Measurements from ENCODE around the gene NXF3. TPM values are rescaled to one million over a fixed set of nuclear protein-coding genes. Genes with fewer than 3 reads are reported as not detected.
A peak's percentile ranks its signal among the peaks of the same experiment; 100 is the strongest.
"Not testable (repeated sequence)": the region's sequence is repeated elsewhere in the genome, so short reads cannot be mapped to it uniquely, and the experiment has no call there.

The NXF3 gene
- under 1 TPM in 3 of 4 donors, not detected in 1; 0.16 to 0.47 (median 0.30) TPM for polyA plus RNA-seq (ENCODE audit: insufficient read length in 4 of 4)

GRCh38 chrX:103092942-103093341 is at the start of gene NXF3:
TSS of gene NXF3 (minus strand) at chrX:103093143. CDS start at chrX:103093023, 120 bp downstream.
- DNase-seq (ENCODE audit: low read depth in 4 of 4, low spot score in 2 of 4), result no peak

- DNase-seq (ENCODE audit: low read depth in 4 of 4, low spot score in 2 of 4), result not testable (repeated sequence)
Observed at GRCh38 chrX:103136528-103136927, 43.6 kb upstream of the NXF3 start.

GRCh38 chrX:103124284-103124683 is 31.3 kb upstream of the NXF3 start:
- DNase-seq (ENCODE audit: low read depth in 4 of 4, low spot score in 2 of 4), result no peak

GRCh38 chrX:103120748-103121147 is 27.8 kb upstream of the NXF3 start:
- no peak for DNase-seq (ENCODE audit: low read depth in 4 of 4, low spot score in 2 of 4)

- DNase-seq (ENCODE audit: low read depth in 4 of 4, low spot score in 2 of 4), result not testable (repeated sequence)
Observed at GRCh38 chrX:103116970-103117369, 24.0 kb upstream of the NXF3 start.

- DNase-seq (ENCODE audit: low read depth in 4 of 4, low spot score in 2 of 4), result not testable (repeated sequence)
Observed at GRCh38 chrX:103109497-103109896, 16.6 kb upstream of the NXF3 start.

- no peak for DNase-seq (ENCODE audit: low read depth in 4 of 4, low spot score in 2 of 4)
Observed at GRCh38 chrX:103107836-103108235, 14.9 kb upstream of the NXF3 start.

GRCh38 chrX:103107227-103107737 is 14.3 kb upstream of the NXF3 start:
- not testable (repeated sequence) for DNase-seq (ENCODE audit: low read depth in 4 of 4, low spot score in 2 of 4)

- not testable (repeated sequence) for DNase-seq (ENCODE audit: low read depth in 4 of 4, low spot score in 2 of 4)
Observed at GRCh38 chrX:103104370-103104769, 11.4 kb upstream of the NXF3 start.

- not testable (repeated sequence) for DNase-seq (ENCODE audit: low read depth in 4 of 4, low spot score in 2 of 4)
Observed at GRCh38 chrX:103103866-103104265, 10.9 kb upstream of the NXF3 start.

GRCh38 chrX:103101299-103102042 is 8.5 kb upstream of the NXF3 start:
- DNase-seq (ENCODE audit: low read depth in 4 of 4, low spot score in 2 of 4), result no peak

- no peak for DNase-seq (ENCODE audit: low read depth in 4 of 4, low spot score in 2 of 4)
Observed at GRCh38 chrX:103100484-103100883, 7.5 kb upstream of the NXF3 start.

- DNase-seq (ENCODE audit: low read depth in 4 of 4, low spot score in 2 of 4), result no peak
Observed at GRCh38 chrX:103099691-103100090, 6.7 kb upstream of the NXF3 start.

- no peak for DNase-seq (ENCODE audit: low read depth in 4 of 4, low spot score in 2 of 4)
Observed at GRCh38 chrX:103098488-103098887, 5.5 kb upstream of the NXF3 start.

- no peak for DNase-seq (ENCODE audit: low read depth in 4 of 4, low spot score in 2 of 4)
Observed at GRCh38 chrX:103081051-103081450, 11.9 kb downstream of the NXF3 start.

GRCh38 chrX:103073467-103073866 is 19.5 kb downstream of the NXF3 start:
- no peak for DNase-seq (ENCODE audit: low read depth in 4 of 4, low spot score in 2 of 4)

GRCh38 chrX:103066606-103067005 is 26.3 kb downstream of the NXF3 start:
- no peak for DNase-seq (ENCODE audit: low read depth in 4 of 4, low spot score in 2 of 4)

GRCh38 chrX:103063918-103064434 is 29.0 kb downstream of the NXF3 start, which contains the start of gene BEX1:
TSS of gene BEX1 (minus strand) at chrX:103064171. CDS start at chrX:103063274, 897 bp downstream.
- peak in 3 of 4 donors; percentile 20 to 28 (median 27) for DNase-seq (ENCODE audit: low read depth in 4 of 4, low spot score in 2 of 4)

- peak in 3 of 4 donors; percentile 13 to 40 (median 32) for DNase-seq (ENCODE audit: low read depth in 4 of 4, low spot score in 2 of 4)
Observed at GRCh38 chrX:103063191-103063845, 29.6 kb downstream of the NXF3 start.

- DNase-seq (ENCODE audit: low read depth in 4 of 4, low spot score in 2 of 4), result no peak
Observed at GRCh38 chrX:103061486-103061885, 31.5 kb downstream of the NXF3 start.

GRCh38 chrX:103056902-103057301 is 36.0 kb downstream of the NXF3 start:
- DNase-seq (ENCODE audit: low read depth in 4 of 4, low spot score in 2 of 4), result no peak
